Stomach (tissue), 9 donors: Measurements from ENCODE around the gene SLC36A3. TPM values are rescaled to one million over a fixed set of nuclear protein-coding genes. Genes with fewer than 3 reads are reported as not detected.

Experiments used
- DNase-seq, 2 donors: peaks; one replicate each; pipeline versions ENCODE4 v3.0.0 to v3.0.0-alpha.2; 2013 to 2019
- H3K27ac ChIP-seq, 5 donors: fragments of 200-600 bp in 4 of 5; sonication (generic) in 4 of 5; one replicate each; pipeline ENCODE4 v1.5.1; 2013 to 2019; ENCODE audit warnings: mild to moderate bottlenecking in 1 of 5, moderate library complexity in 1 of 5
- H3K27me3 ChIP-seq, 3 donors: fragments of 200-600 bp; sonication (generic); one replicate each; pipeline ENCODE4 v1.5.1; 2017 to 2019; ENCODE audit warnings: mixed run types in 1 of 3
- H3K36me3 ChIP-seq, 4 donors: fragments of 200-600 bp; sonication (generic); 1 replicate in 3 of 4; 2 replicates in 1 of 4; pipeline ENCODE4 v1.5.1; 2016 to 2019
- H3K4me1 ChIP-seq, 4 donors: fragments of 200-600 bp; sonication (generic); one replicate each; pipeline ENCODE4 v1.5.1; 2016 to 2019
- H3K4me3 ChIP-seq, 4 donors: fragments of 200-600 bp; sonication (generic) in 3 of 4; one replicate each; pipeline ENCODE4 v1.5.1; 2016 to 2019; ENCODE audit warnings: mild to moderate bottlenecking in 1 of 4
- H3K9me3 ChIP-seq, 4 donors: fragments of 200-600 bp; sonication (generic); one replicate each; pipeline ENCODE4 v1.5.1; 2016 to 2019
- EP300 ChIP-seq: sonication (generic); formaldehyde crosslinking; IDR thresholded peaks from one replicate; pipeline ENCODE4 v1.6.1; 2017; ENCODE audit warnings: antibody characterized with exemption
- POLR2A ChIP-seq, 4 donors: fragments of 450-650 bp; IDR thresholded peaks; one replicate each; pipeline ENCODE4 v1.6.1; 2016; ENCODE audit warnings: antibody characterized with exemption in 4 of 4, control low read depth in 2 of 4, mild to moderate bottlenecking in 1 of 4, moderate library complexity in 1 of 4
- POLR2AphosphoS5 ChIP-seq, 3 donors: sonication (generic); formaldehyde crosslinking; IDR thresholded peaks; one replicate each; pipeline ENCODE4 v1.6.1; 2016; ENCODE audit warnings: antibody characterized with exemption in 3 of 3
- WGBS, 5 donors: extraction: QIAGEN DNeasy Blood & Tissue Kit in 3 of 5; methylation state at CpG; one replicate each; pipeline versions ENCODE4 v1.1.5 to v1.1.7; 2013 to 2018; 5-methylcytosine and 5-hydroxymethylcytosine counted together
- intact Hi-C: fragments of 100-400 bp; cut with DNase I; formaldehyde crosslinking; loops from one replicate; pipeline ENCODE4 v1.15.1; 2023; ENCODE audit warnings: low total_unique reads
- polyA plus RNA-seq, 3 donors: library from polyadenylated mRNA; stranded (reverse); fragments of 200-250 nt; gene quantifications; one replicate each; pipeline ENCODE4 v1.2.3, GENCODE V29; 2013
- total RNA-seq, 5 donors: library from RNA; depleted of rRNA; stranded (reverse); fragments of >200 nt; gene quantifications; one replicate each; pipeline versions ENCODE4 v1.1.0 to v1.2.3, GENCODE V29; 2014 to 2016
- TF ChIP-seq, protein P1 (sequence below), 7 experiments: fragments of 450-650 bp in 4 of 7; fragments of 200-600 bp in 3 of 7; sonication (generic) in 3 of 7; IDR thresholded peaks; one replicate each; pipeline ENCODE4 v1.5.1; 2016 to 2019; ENCODE audit warnings: antibody characterized with exemption in 7 of 7, control low read depth in 2 of 7, mild to moderate bottlenecking in 1 of 7
- donor health status: healthy with polysubstance abuse.
- donor health status: Bipolar disorder and iron deficiency.
- donor health status: healthy.

The SLC36A3 gene
- total and polyA plus RNA-seq, 8 donors: not detected

- Histone ChIP-seq H3K9me3 (no peaks in the 10 kb centered on the region), H3K27ac (no peak overlapping the region), H3K4me1 (no peaks in the 10 kb centered on the region), H3K36me3 (no peaks in the 10 kb centered on the region), H3K27me3 (no peaks in the 10 kb centered on the region), H3K4me3 (no peak overlapping the region)
- TF ChIP-seq, protein P1, sequence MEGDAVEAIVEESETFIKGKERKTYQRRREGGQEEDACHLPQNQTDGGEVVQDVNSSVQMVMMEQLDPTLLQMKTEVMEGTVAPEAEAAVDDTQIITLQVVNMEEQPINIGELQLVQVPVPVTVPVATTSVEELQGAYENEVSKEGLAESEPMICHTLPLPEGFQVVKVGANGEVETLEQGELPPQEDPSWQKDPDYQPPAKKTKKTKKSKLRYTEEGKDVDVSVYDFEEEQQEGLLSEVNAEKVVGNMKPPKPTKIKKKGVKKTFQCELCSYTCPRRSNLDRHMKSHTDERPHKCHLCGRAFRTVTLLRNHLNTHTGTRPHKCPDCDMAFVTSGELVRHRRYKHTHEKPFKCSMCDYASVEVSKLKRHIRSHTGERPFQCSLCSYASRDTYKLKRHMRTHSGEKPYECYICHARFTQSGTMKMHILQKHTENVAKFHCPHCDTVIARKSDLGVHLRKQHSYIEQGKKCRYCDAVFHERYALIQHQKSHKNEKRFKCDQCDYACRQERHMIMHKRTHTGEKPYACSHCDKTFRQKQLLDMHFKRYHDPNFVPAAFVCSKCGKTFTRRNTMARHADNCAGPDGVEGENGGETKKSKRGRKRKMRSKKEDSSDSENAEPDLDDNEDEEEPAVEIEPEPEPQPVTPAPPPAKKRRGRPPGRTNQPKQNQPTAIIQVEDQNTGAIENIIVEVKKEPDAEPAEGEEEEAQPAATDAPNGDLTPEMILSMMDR (IDR thresholded peaks at IDR 0.05): peak in 3 of 7 experiments; percentile 14 to 42 (median 36)
- TF ChIP-seq POLR2AphosphoS5 (IDR thresholded peaks at IDR 0.05): no peak
- no peak for DNase-seq
- intact Hi-C loops: no loop called here
- WGBS, 5 donors: 32 to 89% (median 52%) methylated on average over 6 of the region's 6 CpGs
Observed at GRCh38 chr5:151298063-151298855, 5.3 kb downstream of the SLC36A3 start.

DNA sequence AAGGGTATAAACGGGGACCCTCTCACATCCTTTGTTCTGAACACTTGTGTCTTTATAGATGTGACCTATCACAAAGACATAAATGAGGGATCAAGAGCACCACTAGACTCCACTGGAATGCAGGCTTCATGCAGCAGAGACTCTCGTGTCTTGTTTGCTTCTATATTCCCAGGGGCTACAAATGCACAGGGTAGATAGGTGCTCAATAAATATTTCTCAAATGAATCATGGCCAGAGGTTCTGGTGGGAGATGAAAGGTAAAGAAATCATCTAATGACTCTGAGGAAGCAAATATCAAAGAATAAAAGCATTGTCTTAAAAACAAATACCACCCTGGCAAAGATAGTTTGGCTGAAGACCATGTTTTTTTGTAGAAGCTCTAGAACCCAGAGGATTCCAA is 6.6 kb downstream of the SLC36A3 start:
- no peak overlapping the region for H3K27ac ChIP-seq
- WGBS, 5 donors: 52 to 76% (median 69%) methylated on average over 2 of the region's 2 CpGs
- no peaks in the 10 kb centered on the region for H3K36me3 ChIP-seq
- H3K4me3 ChIP-seq: no peak overlapping the region
- TF ChIP-seq, protein P1 (IDR thresholded peaks at IDR 0.05): no peak
- no peak for TF ChIP-seq EP300
- no peak for TF ChIP-seq POLR2A (IDR thresholded peaks at IDR 0.05)
- no peak for TF ChIP-seq POLR2AphosphoS5 (IDR thresholded peaks at IDR 0.05)
- H3K27me3 ChIP-seq: no peaks in the 10 kb centered on the region
- no peak for DNase-seq
- H3K9me3 ChIP-seq: no peaks in the 10 kb centered on the region
- H3K4me1 ChIP-seq: no peaks in the 10 kb centered on the region
- intact Hi-C loops: no loop called here

GRCh38 chr5:151296478-151296830 is 7.1 kb downstream of the SLC36A3 start:
- no peaks in the 10 kb centered on the region for H3K36me3 ChIP-seq
- no peak for DNase-seq
- H3K9me3 ChIP-seq: no peaks in the 10 kb centered on the region
- no peaks in the 10 kb centered on the region for H3K27me3 ChIP-seq
- H3K4me1 ChIP-seq: no peaks in the 10 kb centered on the region
- no peak overlapping the region for H3K4me3 ChIP-seq
- WGBS, 5 donors: 29 to 55% (median 47%) methylated on average over 1 of the region's 1 CpG
- no peak overlapping the region for H3K27ac ChIP-seq
- TF ChIP-seq, protein P1 (IDR thresholded peaks at IDR 0.05): no peak
- no peak for TF ChIP-seq EP300
- TF ChIP-seq POLR2A (IDR thresholded peaks at IDR 0.05): no peak
- TF ChIP-seq POLR2AphosphoS5 (IDR thresholded peaks at IDR 0.05): no peak
- intact Hi-C loops: no loop called here

- 48 to 63% (median 52%) methylated on average over 6 to 7 of the region's 7 CpGs for WGBS, 5 donors
- peak in 1 of 2 donors; percentile 42 for DNase-seq
- no peaks in the 10 kb centered on the region for H3K27me3 ChIP-seq
- H3K36me3 ChIP-seq: no peaks in the 10 kb centered on the region
- no peaks in the 10 kb centered on the region for H3K4me1 ChIP-seq
- H3K4me3 ChIP-seq: no peak overlapping the region
- H3K27ac ChIP-seq: no peak overlapping the region
- TF ChIP-seq, protein P1 (IDR thresholded peaks at IDR 0.05): no peak
- no peak for TF ChIP-seq POLR2A (IDR thresholded peaks at IDR 0.05)
- TF ChIP-seq POLR2AphosphoS5 (IDR thresholded peaks at IDR 0.05): no peak
- no peak for TF ChIP-seq EP300
- intact Hi-C loops: no loop called here
- no peaks in the 10 kb centered on the region for H3K9me3 ChIP-seq
Observed at GRCh38 chr5:151295791-151296477, 7.6 kb downstream of the SLC36A3 start.
